ENCODE data around the gene MSX1.

DNA sequence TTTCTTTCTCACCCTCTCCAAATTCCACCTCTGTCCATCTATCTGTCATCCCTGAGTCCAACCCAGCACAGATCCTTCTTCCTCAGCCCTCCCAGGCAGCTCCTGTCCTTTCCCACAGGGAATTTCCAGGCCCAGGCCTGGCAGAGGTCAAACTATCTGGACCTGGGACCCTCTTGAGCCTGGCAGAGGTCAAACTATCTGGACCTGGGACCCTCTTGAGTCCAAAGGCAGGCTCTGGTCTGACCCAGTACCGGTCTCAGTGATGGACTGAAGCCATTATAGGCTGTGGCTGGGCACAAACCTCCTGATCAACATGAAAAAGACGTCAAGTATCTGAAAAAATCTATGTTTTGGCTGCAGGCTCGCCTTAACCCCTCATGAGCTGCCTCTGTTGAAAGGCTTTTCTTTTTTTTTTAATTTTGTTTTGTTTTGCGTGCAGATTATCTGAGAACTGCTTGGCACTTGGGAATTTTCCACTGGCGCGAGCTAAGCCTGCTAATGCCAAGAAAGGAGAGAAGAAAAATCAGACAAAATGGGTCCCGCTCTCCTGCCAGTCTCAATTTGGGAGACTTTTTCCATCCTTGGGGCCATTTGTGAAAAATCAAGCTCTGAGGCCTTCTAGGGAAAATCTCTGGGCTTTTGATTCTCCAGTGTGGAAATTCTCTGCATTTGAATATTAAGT is 31.2 kb downstream of the MSX1 start:
- TF ChIP-seq, protein P1, sequence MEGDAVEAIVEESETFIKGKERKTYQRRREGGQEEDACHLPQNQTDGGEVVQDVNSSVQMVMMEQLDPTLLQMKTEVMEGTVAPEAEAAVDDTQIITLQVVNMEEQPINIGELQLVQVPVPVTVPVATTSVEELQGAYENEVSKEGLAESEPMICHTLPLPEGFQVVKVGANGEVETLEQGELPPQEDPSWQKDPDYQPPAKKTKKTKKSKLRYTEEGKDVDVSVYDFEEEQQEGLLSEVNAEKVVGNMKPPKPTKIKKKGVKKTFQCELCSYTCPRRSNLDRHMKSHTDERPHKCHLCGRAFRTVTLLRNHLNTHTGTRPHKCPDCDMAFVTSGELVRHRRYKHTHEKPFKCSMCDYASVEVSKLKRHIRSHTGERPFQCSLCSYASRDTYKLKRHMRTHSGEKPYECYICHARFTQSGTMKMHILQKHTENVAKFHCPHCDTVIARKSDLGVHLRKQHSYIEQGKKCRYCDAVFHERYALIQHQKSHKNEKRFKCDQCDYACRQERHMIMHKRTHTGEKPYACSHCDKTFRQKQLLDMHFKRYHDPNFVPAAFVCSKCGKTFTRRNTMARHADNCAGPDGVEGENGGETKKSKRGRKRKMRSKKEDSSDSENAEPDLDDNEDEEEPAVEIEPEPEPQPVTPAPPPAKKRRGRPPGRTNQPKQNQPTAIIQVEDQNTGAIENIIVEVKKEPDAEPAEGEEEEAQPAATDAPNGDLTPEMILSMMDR (optimal IDR thresholded peaks at IDR 0.05 in 1 of 3, IDR thresholded peaks at IDR 0.05 in 1 of 3, conservative IDR thresholded peaks at IDR 0.05 in 1 of 3; ENCODE audit: extremely low read depth in 1 of 3, insufficient read depth in 2 of 3, low read length in 3 of 3) = no peak
- TF ChIP-seq EZH2 (IDR thresholded peaks at IDR 0.05; ENCODE audit: low read length) = no peak
